Astrocyte of the spinal cord (primary cell): ENCODE results near the gene ZNF346.

Experiments
- DNase-seq: peaks from one replicate; pipeline ENCODE4 v3.0.0; 2011; ENCODE audit warnings: low read depth, low spot score
- H3K4me3 ChIP-seq: 2 replicates; pipeline ENCODE4 v1.5.1; 2011; ENCODE audit warnings: low read depth, mild to moderate bottlenecking, low read length, moderate library complexity
- in situ Hi-C: cut with HindIII; loops from 2 replicates; pipeline ENCODE4 v1.10.0; 2017; ENCODE audit warnings: low sequenced_read_pairs
- TF ChIP-seq, protein P1 (sequence below): IDR thresholded peaks from 2 replicates; pipeline ENCODE4 v1.5.1; 2012; ENCODE audit warnings: low read depth, mild to moderate bottlenecking, low read length, inconsistent platforms

Gene ZNF346

DNA sequence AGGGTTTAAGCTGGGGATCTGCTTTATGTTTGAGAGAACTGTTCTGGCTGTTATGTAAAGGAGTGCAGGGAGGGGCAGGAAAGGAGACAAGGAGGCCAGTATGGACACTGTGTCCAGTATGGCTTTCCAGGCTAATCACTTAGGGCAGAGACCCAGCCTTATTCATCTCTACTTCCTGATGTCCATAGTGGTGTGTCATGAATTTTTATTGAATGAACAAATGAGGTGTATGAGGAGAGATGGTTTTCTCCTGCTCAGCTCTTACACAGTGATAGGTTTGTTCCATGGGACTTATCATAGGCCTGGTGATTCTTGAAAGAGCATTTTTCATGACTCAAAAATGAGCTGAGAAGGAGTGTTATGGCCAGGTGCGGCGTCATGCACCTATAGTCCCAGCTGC is 43.7 kb downstream of the ZNF346 start:
- in situ Hi-C loops: no loop called here
- DNase-seq: no peak
- TF ChIP-seq, protein P1, sequence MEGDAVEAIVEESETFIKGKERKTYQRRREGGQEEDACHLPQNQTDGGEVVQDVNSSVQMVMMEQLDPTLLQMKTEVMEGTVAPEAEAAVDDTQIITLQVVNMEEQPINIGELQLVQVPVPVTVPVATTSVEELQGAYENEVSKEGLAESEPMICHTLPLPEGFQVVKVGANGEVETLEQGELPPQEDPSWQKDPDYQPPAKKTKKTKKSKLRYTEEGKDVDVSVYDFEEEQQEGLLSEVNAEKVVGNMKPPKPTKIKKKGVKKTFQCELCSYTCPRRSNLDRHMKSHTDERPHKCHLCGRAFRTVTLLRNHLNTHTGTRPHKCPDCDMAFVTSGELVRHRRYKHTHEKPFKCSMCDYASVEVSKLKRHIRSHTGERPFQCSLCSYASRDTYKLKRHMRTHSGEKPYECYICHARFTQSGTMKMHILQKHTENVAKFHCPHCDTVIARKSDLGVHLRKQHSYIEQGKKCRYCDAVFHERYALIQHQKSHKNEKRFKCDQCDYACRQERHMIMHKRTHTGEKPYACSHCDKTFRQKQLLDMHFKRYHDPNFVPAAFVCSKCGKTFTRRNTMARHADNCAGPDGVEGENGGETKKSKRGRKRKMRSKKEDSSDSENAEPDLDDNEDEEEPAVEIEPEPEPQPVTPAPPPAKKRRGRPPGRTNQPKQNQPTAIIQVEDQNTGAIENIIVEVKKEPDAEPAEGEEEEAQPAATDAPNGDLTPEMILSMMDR: no peak
- H3K4me3 ChIP-seq: no peak overlapping the region

- no peak overlapping the region for H3K4me3 ChIP-seq
- TF ChIP-seq, protein P1: no peak
- in situ Hi-C loops: no loop called here
- no peak for DNase-seq
Measured at GRCh38 chr5:177067503-177067902, 45.0 kb downstream of the ZNF346 start.

DNA sequence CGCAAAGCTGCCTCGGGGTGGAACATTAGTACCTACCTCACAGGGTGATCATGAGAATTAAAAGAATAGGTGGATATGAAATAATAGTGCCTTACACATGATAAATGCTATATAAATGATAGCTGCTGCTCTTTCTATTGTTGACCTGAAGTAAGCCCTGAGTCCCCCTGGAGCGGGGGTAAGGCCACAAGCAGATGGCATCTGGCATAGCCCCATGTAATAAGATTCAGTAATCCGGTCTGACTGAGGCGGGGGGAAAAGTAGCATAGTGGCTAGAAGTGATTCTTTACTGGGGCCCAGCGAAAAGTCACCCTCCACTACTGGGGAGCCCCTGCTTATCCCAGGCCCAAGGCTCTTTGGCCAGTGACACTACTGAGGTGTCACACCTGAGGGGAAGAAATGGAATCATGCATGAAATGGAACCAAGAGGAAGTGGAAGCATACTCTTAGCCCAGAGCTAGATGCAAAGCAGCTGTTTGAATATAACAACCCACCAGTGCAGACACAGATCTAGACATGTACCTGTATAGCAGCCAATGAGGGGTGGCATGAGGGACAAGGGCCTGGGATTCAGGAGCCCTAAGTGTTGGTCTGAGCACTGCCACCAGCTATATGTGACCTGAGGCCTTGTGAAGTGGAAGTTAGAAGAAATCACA is 48.2 kb downstream of the ZNF346 start:
- H3K4me3 ChIP-seq: no peak overlapping the region
- in situ Hi-C loops: no loop called here
- TF ChIP-seq, protein P1: no peak
- no peak for DNase-seq

GRCh38 chr5:177071666-177072385 is 49.3 kb downstream of the ZNF346 start:
- peak; percentile 87 for DNase-seq
- no peak overlapping the region for H3K4me3 ChIP-seq
- TF ChIP-seq, protein P1: peak; percentile 92
- in situ Hi-C loops: no loop called here

- no peak overlapping the region for H3K4me3 ChIP-seq
- no peak for DNase-seq
- in situ Hi-C loops: no loop called here
- TF ChIP-seq, protein P1: no peak
Measured at GRCh38 chr5:177077335-177077734, 54.8 kb downstream of the ZNF346 start.

DNA sequence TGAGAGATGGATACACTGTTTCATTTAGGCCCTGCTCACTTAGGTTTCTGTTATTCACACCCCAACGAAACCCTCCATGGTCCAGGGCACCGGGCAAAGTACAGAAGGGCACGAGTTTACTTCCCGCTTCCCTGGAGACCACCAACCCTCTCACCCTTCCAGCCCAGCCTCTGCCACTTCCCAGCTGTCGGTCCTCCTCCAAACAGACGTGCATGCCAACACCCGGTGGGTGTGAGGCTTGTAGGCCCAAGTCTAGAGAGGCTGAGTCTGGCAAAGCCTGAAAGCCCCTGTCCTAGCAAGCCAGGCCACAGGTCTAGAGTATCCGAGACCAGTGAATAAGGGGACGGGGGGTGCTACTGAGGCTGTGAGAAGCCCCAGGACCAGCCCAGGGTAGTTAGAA is 57.1 kb downstream of the ZNF346 start:
- TF ChIP-seq, protein P1: no peak
- no peak overlapping the region for H3K4me3 ChIP-seq
- in situ Hi-C loops: no loop called here
- DNase-seq: no peak
